ENCODE measurements around the gene LIFR. TPM values are rescaled to one million over a fixed set of nuclear protein-coding genes. Genes with fewer than 3 reads are reported as not detected.

LIFR gene
- total RNA-seq, 1 experiment from 2014 or later: 22.0 TPM

DNA sequence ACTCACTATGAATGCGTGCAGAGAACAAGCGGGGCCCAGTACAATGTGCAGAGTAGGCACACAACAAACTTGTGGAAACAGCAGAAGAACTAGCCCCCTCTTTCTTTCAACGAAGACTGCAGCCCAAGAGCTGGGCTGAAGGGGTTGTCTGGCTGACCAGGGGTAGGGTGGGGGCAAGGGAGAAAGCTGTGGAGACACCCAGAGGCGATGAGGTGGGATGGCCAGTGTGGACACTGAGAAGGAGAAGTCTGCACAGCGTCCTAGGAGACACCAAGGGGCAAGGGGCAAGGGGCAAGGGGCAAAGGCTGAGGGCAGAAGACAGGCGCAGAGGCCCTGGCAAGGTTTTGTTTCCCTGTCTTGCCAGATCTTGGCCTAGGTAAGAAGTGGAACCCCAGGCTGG is 62.3 kb downstream of the LIFR start:
- Histone ChIP-seq H3K9me3 (ENCODE audit: insufficient read depth, low read depth) (no peaks in the 10 kb centered on the region), H3K27me3 (ENCODE audit: insufficient read depth, low read depth) (no peaks in the 10 kb centered on the region), H3F3A (ENCODE audit: insufficient read depth, low read depth) (no peaks in the 10 kb centered on the region), H4K20me1 (ENCODE audit: insufficient read depth) (no peaks in the 10 kb centered on the region), H3K36me3 (ENCODE audit: low read depth) (no peaks in the 10 kb centered on the region), H3K27ac (no peak overlapping the region), H3K4me3 (no peak overlapping the region), H3K4me2 (no peak overlapping the region), H2AFZ (no peak overlapping the region), H3K4me1 (replicated peaks; ENCODE audit: insufficient read depth) (no peaks in the 10 kb centered on the region), H3K9me2 (ENCODE audit: insufficient read depth) (no peaks in the 10 kb centered on the region), H3K79me2 (ENCODE audit: low read depth) (no peaks in the 10 kb centered on the region)
- ChIA-PET POLR2A (ENCODE audit: unreplicated experiment) (no interaction called here), CTCF (interaction anchor here (1.0 kb wide), 1 partner anchor 52 kb away, joined by 3 read pairs; no protein-coding TSS in a partner anchor)
- DNase-seq: no peak
- TF ChIP-seq, protein P1, sequence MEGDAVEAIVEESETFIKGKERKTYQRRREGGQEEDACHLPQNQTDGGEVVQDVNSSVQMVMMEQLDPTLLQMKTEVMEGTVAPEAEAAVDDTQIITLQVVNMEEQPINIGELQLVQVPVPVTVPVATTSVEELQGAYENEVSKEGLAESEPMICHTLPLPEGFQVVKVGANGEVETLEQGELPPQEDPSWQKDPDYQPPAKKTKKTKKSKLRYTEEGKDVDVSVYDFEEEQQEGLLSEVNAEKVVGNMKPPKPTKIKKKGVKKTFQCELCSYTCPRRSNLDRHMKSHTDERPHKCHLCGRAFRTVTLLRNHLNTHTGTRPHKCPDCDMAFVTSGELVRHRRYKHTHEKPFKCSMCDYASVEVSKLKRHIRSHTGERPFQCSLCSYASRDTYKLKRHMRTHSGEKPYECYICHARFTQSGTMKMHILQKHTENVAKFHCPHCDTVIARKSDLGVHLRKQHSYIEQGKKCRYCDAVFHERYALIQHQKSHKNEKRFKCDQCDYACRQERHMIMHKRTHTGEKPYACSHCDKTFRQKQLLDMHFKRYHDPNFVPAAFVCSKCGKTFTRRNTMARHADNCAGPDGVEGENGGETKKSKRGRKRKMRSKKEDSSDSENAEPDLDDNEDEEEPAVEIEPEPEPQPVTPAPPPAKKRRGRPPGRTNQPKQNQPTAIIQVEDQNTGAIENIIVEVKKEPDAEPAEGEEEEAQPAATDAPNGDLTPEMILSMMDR (conservative IDR thresholded peaks at IDR 0.05): no peak
- TF ChIP-seq EZH2 (IDR thresholded peaks at IDR 0.05; ENCODE audit: low read depth): no peak
- intact Hi-C loops (cut with micrococcal nuclease; ENCODE audit: unreplicated experiment): no loop called here
- BruUV-seq (replicated peaks): no TSS peak

DNA sequence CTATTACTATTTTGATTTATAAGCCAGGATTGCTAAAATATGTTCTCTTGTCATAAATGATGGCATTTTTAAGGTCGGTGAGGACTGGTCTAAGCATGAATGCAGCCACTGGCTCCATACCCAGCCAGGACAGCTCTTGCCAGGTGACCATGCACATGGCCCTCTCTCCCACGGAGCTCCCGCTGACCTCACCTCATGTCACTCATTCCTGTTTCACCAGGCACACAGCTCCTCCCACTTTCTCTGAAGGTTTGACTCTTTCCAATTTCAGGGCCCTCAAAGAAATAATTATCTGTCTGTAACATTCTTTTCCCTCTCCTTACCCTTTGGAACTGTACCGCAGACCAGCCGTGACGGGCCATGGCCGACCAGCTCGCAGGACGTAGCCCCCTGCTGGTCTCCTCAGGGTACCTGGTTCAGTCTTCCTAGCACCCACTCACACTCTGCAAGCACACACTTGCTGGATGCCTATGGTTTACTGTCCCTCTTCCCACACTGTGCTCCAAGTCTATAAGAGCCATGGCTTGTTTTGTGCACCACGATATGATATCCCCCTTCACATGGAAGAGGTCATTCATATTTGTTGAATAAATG is 72.5 kb downstream of the LIFR start:
- no peak for DNase-seq
- Histone ChIP-seq H3K79me2 (ENCODE audit: low read depth) (no peaks in the 10 kb centered on the region), H3K4me2 (no peak overlapping the region), H3F3A (ENCODE audit: insufficient read depth, low read depth) (no peaks in the 10 kb centered on the region), H3K9me3 (ENCODE audit: insufficient read depth, low read depth) (no peaks in the 10 kb centered on the region), H3K9me2 (ENCODE audit: insufficient read depth) (no peaks in the 10 kb centered on the region), H4K20me1 (ENCODE audit: insufficient read depth) (no peaks in the 10 kb centered on the region), H3K27ac (no peak overlapping the region), H3K4me3 (no peak overlapping the region), H3K27me3 (ENCODE audit: insufficient read depth, low read depth) (no peaks in the 10 kb centered on the region), H2AFZ (no peak overlapping the region), H3K4me1 (replicated peaks; ENCODE audit: insufficient read depth) (no peaks in the 10 kb centered on the region), H3K36me3 (ENCODE audit: low read depth) (no peaks in the 10 kb centered on the region)
- CTCF ChIA-PET: interaction anchor here (0.7 to 1.6 kb wide), 2 partner anchors 16 to 64 kb away, joined by 3 read pairs; no protein-coding TSS in a partner anchor
- no TSS peak for BruUV-seq (replicated peaks)
- TF ChIP-seq EZH2 (IDR thresholded peaks at IDR 0.05; ENCODE audit: low read depth): no peak
- TF ChIP-seq, protein P1 (conservative IDR thresholded peaks at IDR 0.05): no peak
- POLR2A ChIA-PET (ENCODE audit: unreplicated experiment): no interaction called here
- intact Hi-C loops (cut with micrococcal nuclease; ENCODE audit: unreplicated experiment): no loop called here

DNA sequence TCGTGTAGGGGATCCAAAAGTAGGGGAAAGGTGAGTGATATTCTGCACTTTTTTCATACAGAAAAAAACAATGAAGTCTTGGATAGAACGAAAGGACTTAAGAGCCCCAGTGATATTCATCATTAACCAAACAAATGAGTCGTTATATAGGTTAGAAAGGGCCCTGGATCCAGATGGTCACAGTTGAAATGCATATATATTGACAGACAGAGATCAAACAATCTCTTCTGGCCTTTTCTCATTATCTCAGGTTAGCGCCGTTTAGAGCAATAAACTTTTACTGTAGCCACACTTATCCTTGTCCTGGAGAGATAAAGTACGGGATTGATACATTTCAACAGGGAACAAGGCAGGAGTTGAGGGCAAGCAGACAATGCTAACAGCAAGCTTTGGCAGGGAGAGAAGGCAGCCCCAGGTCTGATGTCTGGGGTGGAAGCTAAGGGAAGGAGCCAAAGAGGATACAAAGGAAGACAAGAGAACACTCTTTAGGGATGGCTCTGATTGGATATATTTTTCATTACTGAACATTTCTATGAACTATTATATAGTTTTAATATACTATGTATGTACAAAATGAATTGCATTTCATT is 77.0 kb downstream of the LIFR start:
- no peak for DNase-seq
- Histone ChIP-seq H3K4me3 (no peak overlapping the region), H3K9me2 (ENCODE audit: insufficient read depth) (0 out of 2 replicates have a peak, but pooled peaks cover 3% of the 10 kb centered on the region), H3K4me1 (replicated peaks; ENCODE audit: insufficient read depth) (no peaks in the 10 kb centered on the region), H3K4me2 (no peak overlapping the region), H3K27me3 (ENCODE audit: insufficient read depth, low read depth) (no peaks in the 10 kb centered on the region), H3F3A (ENCODE audit: insufficient read depth, low read depth) (no peaks in the 10 kb centered on the region), H3K36me3 (ENCODE audit: low read depth) (no peaks in the 10 kb centered on the region), H3K9me3 (ENCODE audit: insufficient read depth, low read depth) (no peaks in the 10 kb centered on the region), H4K20me1 (ENCODE audit: insufficient read depth) (no peaks in the 10 kb centered on the region), H3K27ac (no peak overlapping the region), H2AFZ (no peak overlapping the region), H3K79me2 (ENCODE audit: low read depth) (no peaks in the 10 kb centered on the region)
- TF ChIP-seq EZH2 (IDR thresholded peaks at IDR 0.05; ENCODE audit: low read depth): no peak
- TF ChIP-seq, protein P1 (conservative IDR thresholded peaks at IDR 0.05): no peak
- BruUV-seq (replicated peaks): no TSS peak
- ChIA-PET CTCF (no interaction called here), POLR2A (ENCODE audit: unreplicated experiment) (no interaction called here)
- intact Hi-C loops (cut with micrococcal nuclease; ENCODE audit: unreplicated experiment): no loop called here

All from PC-9 (cell line).